Measurements from ENCODE around the gene DCTN3.
A peak's percentile ranks its signal among the peaks of the same experiment; 100 is the strongest.

DCTN3 gene

GRCh38 chr9:34624475-34625185, 4.3 kb upstream of the DCTN3 start:
- DNase-seq, result no peak

- DNase-seq, result no peak
Measured at GRCh38 chr9:34623374-34624235, 3.3 kb upstream of the DCTN3 start.

- no peak for DNase-seq
Measured at GRCh38 chr9:34615132-34615531, 5.2 kb downstream of the DCTN3 start.

GRCh38 chr9:34612788-34613390, 7.4 kb downstream of the DCTN3 start:
- peak in 49 of 56 donors; percentile 13 to 88 (median 58) for DNase-seq

GRCh38 chr9:34611811-34612787, 8.2 kb downstream of the DCTN3 start, which contains the start of gene RPP25L:
Gene RPP25L (minus strand): TSS chr9:34612097. CDS start chr9:34611296, 801 bp downstream.
- DNase-seq, result peak in 54 of 56 donors; percentile 29 to 90 (median 72)

- peak in 4 of 56 donors; percentile 23 to 51 (median 36) for DNase-seq
Measured at GRCh38 chr9:34611251-34611810, 9.0 kb downstream of the DCTN3 start.

GRCh38 chr9:34610434-34611206, 9.7 kb downstream of the DCTN3 start:
- peak in 1 of 56 donors; percentile 8 for DNase-seq

GRCh38 chr9:34607331-34607730, 13.0 kb downstream of the DCTN3 start:
- no peak for DNase-seq

GRCh38 chr9:34606905-34607304, 13.4 kb downstream of the DCTN3 start:
- no peak for DNase-seq

- DNase-seq, result no peak
Measured at GRCh38 chr9:34606190-34606589, 14.1 kb downstream of the DCTN3 start.

- peak in 51 of 56 donors; percentile 17 to 93 (median 68) for DNase-seq
Measured at GRCh38 chr9:34603610-34604231, 16.6 kb downstream of the DCTN3 start.

GRCh38 chr9:34601937-34602573, 18.2 kb downstream of the DCTN3 start:
- DNase-seq, result no peak

GRCh38 chr9:34600908-34601307, 19.4 kb downstream of the DCTN3 start:
- no peak for DNase-seq

GRCh38 chr9:34599546-34599945, 20.7 kb downstream of the DCTN3 start:
- DNase-seq, result no peak

- DNase-seq, result peak in 4 of 56 donors; percentile 13 to 27 (median 20)
Measured at GRCh38 chr9:34594177-34594576, 26.1 kb downstream of the DCTN3 start.

GRCh38 chr9:34592895-34593601, 27.2 kb downstream of the DCTN3 start:
- DNase-seq, result peak in 43 of 56 donors; percentile 19 to 80 (median 46)

Data from nucleus accumbens (tissue), 56 donors.